ENCODE data around the gene SPTBN4. TPM values are rescaled to one million over a fixed set of nuclear protein-coding genes. Genes with fewer than 3 reads are reported as not detected.

Gene SPTBN4
- total RNA-seq = 0.53 TPM
- long read RNA-seq, partial matches to known transcripts = 1 of 2 reads
- long read RNA-seq, other reads (novel, unspliced or antisense) = 1 of 2 reads

DNA sequence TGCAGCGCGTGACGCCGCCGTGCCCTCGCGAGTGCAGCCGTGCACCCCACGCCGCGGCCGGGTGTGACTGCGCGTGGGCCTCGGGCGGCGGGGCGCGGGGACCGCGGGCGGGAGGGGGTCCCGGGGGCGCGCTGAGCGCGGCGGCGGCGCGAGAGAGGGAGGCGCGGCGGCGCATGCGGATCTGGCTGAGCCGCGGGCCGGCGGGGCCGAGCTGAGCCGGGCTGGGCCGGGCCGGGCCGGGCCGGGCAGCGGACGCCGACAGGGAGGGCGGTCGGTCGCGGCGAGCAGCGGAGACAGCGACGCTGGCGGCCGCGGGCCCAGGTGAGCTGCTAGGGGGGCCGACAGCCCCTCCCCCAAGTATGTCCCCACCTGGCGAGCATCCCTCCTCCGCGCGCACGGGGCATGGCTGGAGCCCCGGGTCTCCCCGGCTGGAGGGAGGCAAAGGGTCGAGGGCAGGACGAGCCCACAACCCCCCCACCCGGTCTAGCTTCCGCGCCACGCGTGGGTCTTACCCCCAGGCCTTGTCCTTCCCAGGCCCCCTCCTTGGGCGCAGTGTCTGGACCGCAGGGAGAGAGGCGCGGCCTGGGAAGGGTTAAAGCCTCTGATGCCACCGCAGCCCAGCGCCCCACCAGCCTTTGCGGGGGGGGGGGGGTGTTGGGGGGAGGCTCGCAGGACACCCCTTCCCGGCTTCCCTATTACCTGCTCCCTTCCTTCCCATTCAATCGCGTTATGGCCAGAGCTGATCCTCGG, at the start of gene SPTBN4:
TSS of gene SPTBN4 (plus strand) at position 17 of the 750 bp plus-strand sequence. CDS start 5,621 bp downstream, outside the sequence.
- H3K27ac ChIP-seq = peak within 1 kb of the TSS; percentile 22
- H3K4me3 ChIP-seq = peak within 1 kb of the TSS; percentile 86
- H3K9me3 ChIP-seq = no peaks in the 10 kb centered on the region
- ATAC-seq (no peak), DNase-seq (peak; percentile 50)
- H3K4me1 ChIP-seq = peaks cover 41% of the 10 kb centered on the region
- no peaks in the 10 kb centered on the region for H3K36me3 ChIP-seq
- intact Hi-C loops (cut with DNase I) = no loop called here
- peaks cover 5% of the 10 kb centered on the region for H3K27me3 ChIP-seq (ENCODE audit: low read depth)
- TF ChIP-seq, protein P1, sequence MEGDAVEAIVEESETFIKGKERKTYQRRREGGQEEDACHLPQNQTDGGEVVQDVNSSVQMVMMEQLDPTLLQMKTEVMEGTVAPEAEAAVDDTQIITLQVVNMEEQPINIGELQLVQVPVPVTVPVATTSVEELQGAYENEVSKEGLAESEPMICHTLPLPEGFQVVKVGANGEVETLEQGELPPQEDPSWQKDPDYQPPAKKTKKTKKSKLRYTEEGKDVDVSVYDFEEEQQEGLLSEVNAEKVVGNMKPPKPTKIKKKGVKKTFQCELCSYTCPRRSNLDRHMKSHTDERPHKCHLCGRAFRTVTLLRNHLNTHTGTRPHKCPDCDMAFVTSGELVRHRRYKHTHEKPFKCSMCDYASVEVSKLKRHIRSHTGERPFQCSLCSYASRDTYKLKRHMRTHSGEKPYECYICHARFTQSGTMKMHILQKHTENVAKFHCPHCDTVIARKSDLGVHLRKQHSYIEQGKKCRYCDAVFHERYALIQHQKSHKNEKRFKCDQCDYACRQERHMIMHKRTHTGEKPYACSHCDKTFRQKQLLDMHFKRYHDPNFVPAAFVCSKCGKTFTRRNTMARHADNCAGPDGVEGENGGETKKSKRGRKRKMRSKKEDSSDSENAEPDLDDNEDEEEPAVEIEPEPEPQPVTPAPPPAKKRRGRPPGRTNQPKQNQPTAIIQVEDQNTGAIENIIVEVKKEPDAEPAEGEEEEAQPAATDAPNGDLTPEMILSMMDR (IDR thresholded peaks at IDR 0.05) = no peak

DNA sequence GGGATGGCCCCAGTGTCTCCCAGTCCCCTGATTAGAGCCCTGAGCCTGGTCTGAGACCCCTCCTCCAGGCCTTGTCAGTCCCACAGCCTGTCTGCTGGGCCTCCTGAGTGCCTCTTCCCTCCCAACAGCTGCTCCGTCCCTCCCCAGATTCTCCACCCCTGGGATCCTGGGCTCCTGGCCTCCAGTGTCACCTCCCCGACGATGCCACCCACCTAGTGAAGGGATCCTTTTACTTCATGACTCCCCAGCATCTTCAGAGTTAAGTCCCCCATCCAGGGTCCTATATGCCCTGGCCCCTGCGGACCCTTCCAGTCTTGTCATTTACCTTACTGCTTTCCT, 49.2 kb upstream of the SPTBN4 start:
- Histone ChIP-seq H3K4me3 (peak overlapping the region; percentile 6), H3K36me3 (peaks cover 6% of the 10 kb centered on the region), H3K4me1 (peaks cover 58% of the 10 kb centered on the region), H3K9me3 (no peaks in the 10 kb centered on the region), H3K27ac (peak overlapping the region; percentile 78), H3K27me3 (ENCODE audit: low read depth) (no peaks in the 10 kb centered on the region)
- DNase-seq (no peak), ATAC-seq (no peak)
- TF ChIP-seq, protein P1 (IDR thresholded peaks at IDR 0.05) = no peak
- intact Hi-C loops (cut with DNase I) = no loop called here

DNA sequence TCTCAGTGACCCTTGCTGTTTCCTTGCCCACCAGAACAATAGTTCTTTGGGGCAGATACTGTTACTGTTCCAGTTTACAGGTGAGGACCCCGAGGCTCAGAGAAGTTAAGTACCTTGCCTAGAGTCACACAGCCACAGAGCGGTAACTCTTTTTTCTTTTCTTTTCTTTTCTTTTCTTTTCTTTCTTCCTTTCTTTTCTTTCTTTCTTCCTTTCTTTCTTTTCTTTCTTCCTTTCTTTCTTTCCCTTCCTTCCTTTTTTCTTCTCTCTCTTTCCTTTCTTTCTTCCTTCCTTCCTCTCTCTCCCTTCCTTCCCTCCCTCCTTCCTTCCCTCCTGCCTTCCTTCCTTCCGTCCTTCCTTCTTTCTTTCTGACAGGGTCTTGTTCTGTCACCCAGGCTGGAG, 48.8 kb upstream of the SPTBN4 start:
- Histone ChIP-seq H3K4me3 (peak overlapping the region; percentile 6), H3K4me1 (peaks cover 62% of the 10 kb centered on the region), H3K9me3 (no peaks in the 10 kb centered on the region), H3K27me3 (ENCODE audit: low read depth) (no peaks in the 10 kb centered on the region), H3K27ac (peak overlapping the region; percentile 78), H3K36me3 (peaks cover 10% of the 10 kb centered on the region)
- intact Hi-C loops (cut with DNase I) = no loop called here
- ATAC-seq (no peak), DNase-seq (no peak)
- TF ChIP-seq, protein P1 (IDR thresholded peaks at IDR 0.05) = no peak

DNA sequence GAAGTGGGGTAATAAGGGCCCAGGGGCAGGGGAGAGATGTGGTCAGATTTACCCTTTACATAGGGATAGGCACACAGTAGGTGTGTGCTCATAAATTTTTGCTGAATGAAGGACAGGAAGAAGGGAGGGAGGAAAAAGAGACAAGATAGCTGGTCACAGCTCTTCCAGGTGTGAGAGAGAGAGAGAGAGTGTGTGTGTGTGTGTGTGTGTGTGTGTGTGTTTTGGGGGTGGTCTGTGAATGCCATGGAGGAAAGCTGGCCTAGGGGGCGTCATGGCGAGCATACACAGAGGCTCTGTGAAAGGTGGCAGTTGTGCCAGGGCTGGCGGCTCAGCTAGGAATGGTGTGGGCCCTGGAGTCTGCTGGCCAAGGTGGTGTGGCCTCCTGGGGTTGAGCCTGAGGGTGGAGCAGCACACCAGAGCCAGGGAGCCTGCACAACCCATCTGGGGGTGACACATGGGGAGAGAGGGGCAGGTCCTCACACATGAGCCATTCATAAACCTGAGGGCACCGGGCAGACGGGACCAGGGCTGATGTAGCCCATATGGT, 47.7 kb upstream of the SPTBN4 start:
- peaks cover 73% of the 10 kb centered on the region for H3K4me1 ChIP-seq
- TF ChIP-seq, protein P1 (IDR thresholded peaks at IDR 0.05) = no peak
- no peak for ATAC-seq
- H3K9me3 ChIP-seq = no peaks in the 10 kb centered on the region
- no peak for DNase-seq
- intact Hi-C loops (cut with DNase I) = no loop called here
- peaks cover 14% of the 10 kb centered on the region for H3K36me3 ChIP-seq
- H3K27me3 ChIP-seq (ENCODE audit: low read depth) = no peaks in the 10 kb centered on the region
- H3K27ac ChIP-seq = no peak overlapping the region
- no peak overlapping the region for H3K4me3 ChIP-seq

DNA sequence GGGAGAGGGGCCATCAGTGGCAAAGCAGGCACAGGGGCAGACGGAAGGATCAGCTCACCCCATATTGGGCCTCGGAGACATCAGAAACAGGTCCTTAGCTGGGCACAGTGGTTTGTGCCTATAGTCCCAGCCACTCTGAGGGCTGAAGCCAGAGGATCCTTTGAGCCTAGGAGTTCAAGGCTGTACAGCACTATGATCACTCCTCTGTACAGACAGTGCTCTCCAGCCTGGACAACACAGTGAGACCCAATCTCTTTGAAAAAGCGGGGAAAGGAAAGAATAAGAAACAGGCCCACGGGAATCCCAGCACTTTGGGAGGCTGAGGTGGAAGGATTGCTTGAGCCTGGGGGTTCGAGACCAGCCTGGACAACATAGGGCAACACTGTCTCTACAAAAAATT, 47.0 kb upstream of the SPTBN4 start:
- Histone ChIP-seq H3K4me3 (no peak overlapping the region), H3K9me3 (no peaks in the 10 kb centered on the region), H3K27me3 (ENCODE audit: low read depth) (no peaks in the 10 kb centered on the region), H3K4me1 (peaks cover 77% of the 10 kb centered on the region), H3K36me3 (peaks cover 14% of the 10 kb centered on the region), H3K27ac (peak overlapping the region; percentile 98)
- ATAC-seq (no peak), DNase-seq (no peak)
- intact Hi-C loops (cut with DNase I) = no loop called here
- TF ChIP-seq, protein P1 (IDR thresholded peaks at IDR 0.05) = no peak
